Activated gamma-delta T cell treated with Interleukin-2 at 50 U/mL for 16 hours (primary cell): Measurements from ENCODE around the gene TUBB2B.
"Not testable (repeated sequence)": the region's sequence is repeated elsewhere in the genome, so short reads cannot be mapped to it uniquely, and the experiment has no call there.

ENCODE experiments used
- DNase-seq: peaks from one replicate; pipeline ENCODE4 v3.0.0-alpha.2; 2020

TUBB2B gene

GRCh38 chr6:3258201-3258600 lies 30.7 kb upstream of the TUBB2B start:
- DNase-seq, result no peak

GRCh38 chr6:3253597-3253961 lies 26.1 kb upstream of the TUBB2B start:
- DNase-seq, result no peak

GRCh38 chr6:3252861-3253596 lies 25.6 kb upstream of the TUBB2B start:
- DNase-seq, result no peak

GRCh38 chr6:3252369-3252768 lies 24.9 kb upstream of the TUBB2B start:
- DNase-seq, result no peak

GRCh38 chr6:3251462-3252314 lies 24.2 kb upstream of the TUBB2B start:
- DNase-seq, result peak; percentile 81

- DNase-seq, result no peak
These were observed 22.8 kb upstream of the TUBB2B start for GRCh38 chr6:3250231-3250675.

- DNase-seq, result no peak
These were observed 22.4 kb upstream of the TUBB2B start for GRCh38 chr6:3249821-3250220.

- DNase-seq, result no peak
These were observed 20.0 kb upstream of the TUBB2B start for GRCh38 chr6:3247255-3248146.

GRCh38 chr6:3245216-3245615 lies 17.8 kb upstream of the TUBB2B start:
- no peak for DNase-seq

GRCh38 chr6:3244832-3245161 lies 17.3 kb upstream of the TUBB2B start:
- not testable (repeated sequence) for DNase-seq

- no peak for DNase-seq
These were observed 16.8 kb upstream of the TUBB2B start for GRCh38 chr6:3244003-3244831.

GRCh38 chr6:3242768-3243167 lies 15.3 kb upstream of the TUBB2B start:
- no peak for DNase-seq

GRCh38 chr6:3241745-3242144 lies 14.3 kb upstream of the TUBB2B start:
- DNase-seq, result not testable (repeated sequence)

GRCh38 chr6:3240595-3240994 lies 13.1 kb upstream of the TUBB2B start:
- no peak for DNase-seq

- DNase-seq, result no peak
These were observed 11.8 kb upstream of the TUBB2B start for GRCh38 chr6:3239110-3239830.

- no peak for DNase-seq
These were observed 10.6 kb upstream of the TUBB2B start for GRCh38 chr6:3237761-3238662.

- no peak for DNase-seq
These were observed 8.6 kb upstream of the TUBB2B start for GRCh38 chr6:3236005-3236404.

- DNase-seq, result no peak
These were observed 8.0 kb upstream of the TUBB2B start for GRCh38 chr6:3235486-3235885.

GRCh38 chr6:3233904-3234303 lies 6.5 kb upstream of the TUBB2B start:
- DNase-seq, result no peak

GRCh38 chr6:3233321-3233720 lies 5.9 kb upstream of the TUBB2B start:
- no peak for DNase-seq
